Measurements from ENCODE around the gene GARIN5A.

DNA sequence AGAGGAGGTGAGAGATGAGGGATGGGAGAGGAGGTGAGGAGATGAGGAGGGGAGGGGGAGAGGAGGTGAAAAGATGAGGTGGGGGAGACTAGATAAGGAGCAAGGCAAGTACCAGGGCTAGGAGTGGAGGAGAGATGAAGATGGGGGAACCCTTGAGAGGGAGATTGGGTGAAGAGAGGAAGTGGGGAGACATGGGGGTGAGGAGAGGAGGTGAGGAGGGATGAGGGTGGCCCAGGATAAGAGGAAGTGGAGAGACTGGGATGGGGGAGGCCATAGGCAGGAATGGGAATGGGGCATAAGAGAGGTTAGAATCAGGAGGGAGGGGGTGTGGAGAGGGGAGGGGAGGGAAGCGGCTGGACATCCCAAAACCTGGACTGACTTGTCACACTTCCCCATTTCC is 17.0 kb downstream of the GARIN5A start:
- TF ChIP-seq, protein P1, sequence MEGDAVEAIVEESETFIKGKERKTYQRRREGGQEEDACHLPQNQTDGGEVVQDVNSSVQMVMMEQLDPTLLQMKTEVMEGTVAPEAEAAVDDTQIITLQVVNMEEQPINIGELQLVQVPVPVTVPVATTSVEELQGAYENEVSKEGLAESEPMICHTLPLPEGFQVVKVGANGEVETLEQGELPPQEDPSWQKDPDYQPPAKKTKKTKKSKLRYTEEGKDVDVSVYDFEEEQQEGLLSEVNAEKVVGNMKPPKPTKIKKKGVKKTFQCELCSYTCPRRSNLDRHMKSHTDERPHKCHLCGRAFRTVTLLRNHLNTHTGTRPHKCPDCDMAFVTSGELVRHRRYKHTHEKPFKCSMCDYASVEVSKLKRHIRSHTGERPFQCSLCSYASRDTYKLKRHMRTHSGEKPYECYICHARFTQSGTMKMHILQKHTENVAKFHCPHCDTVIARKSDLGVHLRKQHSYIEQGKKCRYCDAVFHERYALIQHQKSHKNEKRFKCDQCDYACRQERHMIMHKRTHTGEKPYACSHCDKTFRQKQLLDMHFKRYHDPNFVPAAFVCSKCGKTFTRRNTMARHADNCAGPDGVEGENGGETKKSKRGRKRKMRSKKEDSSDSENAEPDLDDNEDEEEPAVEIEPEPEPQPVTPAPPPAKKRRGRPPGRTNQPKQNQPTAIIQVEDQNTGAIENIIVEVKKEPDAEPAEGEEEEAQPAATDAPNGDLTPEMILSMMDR (conservative IDR thresholded peaks at IDR 0.05; ENCODE audit: low read depth in 2 of 2), result no peak
- TF ChIP-seq, protein P2, sequence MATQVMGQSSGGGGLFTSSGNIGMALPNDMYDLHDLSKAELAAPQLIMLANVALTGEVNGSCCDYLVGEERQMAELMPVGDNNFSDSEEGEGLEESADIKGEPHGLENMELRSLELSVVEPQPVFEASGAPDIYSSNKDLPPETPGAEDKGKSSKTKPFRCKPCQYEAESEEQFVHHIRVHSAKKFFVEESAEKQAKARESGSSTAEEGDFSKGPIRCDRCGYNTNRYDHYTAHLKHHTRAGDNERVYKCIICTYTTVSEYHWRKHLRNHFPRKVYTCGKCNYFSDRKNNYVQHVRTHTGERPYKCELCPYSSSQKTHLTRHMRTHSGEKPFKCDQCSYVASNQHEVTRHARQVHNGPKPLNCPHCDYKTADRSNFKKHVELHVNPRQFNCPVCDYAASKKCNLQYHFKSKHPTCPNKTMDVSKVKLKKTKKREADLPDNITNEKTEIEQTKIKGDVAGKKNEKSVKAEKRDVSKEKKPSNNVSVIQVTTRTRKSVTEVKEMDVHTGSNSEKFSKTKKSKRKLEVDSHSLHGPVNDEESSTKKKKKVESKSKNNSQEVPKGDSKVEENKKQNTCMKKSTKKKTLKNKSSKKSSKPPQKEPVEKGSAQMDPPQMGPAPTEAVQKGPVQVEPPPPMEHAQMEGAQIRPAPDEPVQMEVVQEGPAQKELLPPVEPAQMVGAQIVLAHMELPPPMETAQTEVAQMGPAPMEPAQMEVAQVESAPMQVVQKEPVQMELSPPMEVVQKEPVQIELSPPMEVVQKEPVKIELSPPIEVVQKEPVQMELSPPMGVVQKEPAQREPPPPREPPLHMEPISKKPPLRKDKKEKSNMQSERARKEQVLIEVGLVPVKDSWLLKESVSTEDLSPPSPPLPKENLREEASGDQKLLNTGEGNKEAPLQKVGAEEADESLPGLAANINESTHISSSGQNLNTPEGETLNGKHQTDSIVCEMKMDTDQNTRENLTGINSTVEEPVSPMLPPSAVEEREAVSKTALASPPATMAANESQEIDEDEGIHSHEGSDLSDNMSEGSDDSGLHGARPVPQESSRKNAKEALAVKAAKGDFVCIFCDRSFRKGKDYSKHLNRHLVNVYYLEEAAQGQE (IDR thresholded peaks at IDR 0.05; ENCODE audit: unreplicated experiment), result no peak
- TF ChIP-seq EZH2 (IDR thresholded peaks at IDR 0.05; ENCODE audit: low read depth, unreplicated experiment) (no peak), EZH2phosphoT487 (IDR thresholded peaks at IDR 0.05; ENCODE audit: unreplicated experiment) (no peak), POLR2AphosphoS5 (IDR thresholded peaks at IDR 0.05; ENCODE audit: low read depth) (no peak), JUNB (IDR thresholded peaks at IDR 0.05; ENCODE audit: unreplicated experiment) (no peak), NANOG (IDR thresholded peaks at IDR 0.05; ENCODE audit: borderline replicate concordance) (no peak), CREB1 (CRISPR knock-in tag; IDR thresholded peaks at IDR 0.05; ENCODE audit: low read depth) (no peak)
- TF ChIP-seq, protein P3, sequence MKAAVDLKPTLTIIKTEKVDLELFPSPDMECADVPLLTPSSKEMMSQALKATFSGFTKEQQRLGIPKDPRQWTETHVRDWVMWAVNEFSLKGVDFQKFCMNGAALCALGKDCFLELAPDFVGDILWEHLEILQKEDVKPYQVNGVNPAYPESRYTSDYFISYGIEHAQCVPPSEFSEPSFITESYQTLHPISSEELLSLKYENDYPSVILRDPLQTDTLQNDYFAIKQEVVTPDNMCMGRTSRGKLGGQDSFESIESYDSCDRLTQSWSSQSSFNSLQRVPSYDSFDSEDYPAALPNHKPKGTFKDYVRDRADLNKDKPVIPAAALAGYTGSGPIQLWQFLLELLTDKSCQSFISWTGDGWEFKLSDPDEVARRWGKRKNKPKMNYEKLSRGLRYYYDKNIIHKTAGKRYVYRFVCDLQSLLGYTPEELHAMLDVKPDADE (IDR thresholded peaks at IDR 0.05), result no peak
